ENCODE measurements around the gene MAN1A1. TPM values are rescaled to one million over a fixed set of nuclear protein-coding genes. Genes with fewer than 3 reads are reported as not detected.

Gene MAN1A1
- total and polyA plus RNA-seq, 4 donors = 68.2 to 209 (median 148) TPM

- Histone ChIP-seq H3K4me1 (ENCODE audit: control insufficient read depth in 4 of 4, insufficient read depth in 4 of 4, low read length in 3 of 4) (no peaks in the 10 kb centered on the region), H3K27me3 (ENCODE audit: control insufficient read depth in 4 of 4, insufficient read depth in 4 of 4, low read length in 3 of 4) (no peaks in the 10 kb centered on the region), H3K27ac (ENCODE audit: low read depth in 1 of 2, low read length in 2 of 2) (no peak overlapping the region), H3K4me3 (ENCODE audit: low read depth in 1 of 3, low read length in 3 of 3) (no peak overlapping the region), H3K9ac (ENCODE audit: low read depth in 1 of 2, low read length in 2 of 2) (no peak overlapping the region), H3K9me3 (ENCODE audit: control insufficient read depth in 4 of 4, low read length in 3 of 4) (no peaks in the 10 kb centered on the region), H3K36me3 (ENCODE audit: control insufficient read depth in 4 of 4, insufficient read depth in 3 of 4, low read depth in 1 of 4, low read length in 3 of 4) (peaks cover 7 to 63% (median 52%) of the 10 kb centered on the region in 4 donors)
- no peak for DNase-seq (ENCODE audit: low spot score)
- 86% methylated on average over 2 of the region's 2 CpGs for WGBS
- no peak for TF ChIP-seq MAX (IDR thresholded peaks at IDR 0.05)
- TF ChIP-seq RAD21 (IDR thresholded peaks at IDR 0.05) = no peak
- TF ChIP-seq RXRA (IDR thresholded peaks at IDR 0.05) = no peak
- TF ChIP-seq HNF4G (IDR thresholded peaks at IDR 0.05) = no peak
- no peak for TF ChIP-seq SP1 (IDR thresholded peaks at IDR 0.05)
- TF ChIP-seq FOXA1 (IDR thresholded peaks at IDR 0.05) = no peak
- TF ChIP-seq TAF1 (conservative IDR thresholded peaks at IDR 0.05) = no peak
- no peak for TF ChIP-seq ATF3 (IDR thresholded peaks at IDR 0.05)
- TF ChIP-seq ZBTB33 (IDR thresholded peaks at IDR 0.05) = no peak
- no peak for TF ChIP-seq NR2F2 (IDR thresholded peaks at IDR 0.05)
- TF ChIP-seq REST (IDR thresholded peaks at IDR 0.05) = no peak
- no peak for TF ChIP-seq CTCF (IDR thresholded peaks at IDR 0.05; ENCODE audit: low read depth, low read length, missing input control)
- no peak for TF ChIP-seq JUND (IDR thresholded peaks at IDR 0.05)
- no peak for TF ChIP-seq GABPA (IDR thresholded peaks at IDR 0.05 in 1 of 2, conservative IDR thresholded peaks at IDR 0.05 in 1 of 2)
- no peak for TF ChIP-seq EGR1 (IDR thresholded peaks at IDR 0.05; ENCODE audit: low read depth in 2 of 2)
- TF ChIP-seq FOXA2 (IDR thresholded peaks at IDR 0.05) = no peak
- TF ChIP-seq YY1 (IDR thresholded peaks at IDR 0.05) = no peak
- TF ChIP-seq HNF4A (conservative IDR thresholded peaks at IDR 0.05) = no peak
These were observed 167.3 kb downstream of the MAN1A1 start for GRCh38 chr6:119182216-119182803.

Data from liver (tissue), 9 donors.